ENCODE results near the gene GH2. TPM values are rescaled to one million over a fixed set of nuclear protein-coding genes. Genes with fewer than 3 reads are reported as not detected.

GH2 gene
- total RNA-seq, 1 donor from 2014 or later, result not detected

- H3K27ac Mint-ChIP-seq (ENCODE audit: unreplicated experiment), result no peak overlapping the region
- DNase-seq (ENCODE audit: extremely low spot score, unreplicated experiment), result no peak
- no peaks in the 10 kb centered on the region for H3K36me3 Mint-ChIP-seq (ENCODE audit: unreplicated experiment)
- no peak overlapping the region for H3K4me3 Mint-ChIP-seq (ENCODE audit: unreplicated experiment)
- TF ChIP-seq CTCF (IDR thresholded peaks at IDR 0.05), result no peak
- H3K9me3 Mint-ChIP-seq (ENCODE audit: unreplicated experiment), result no peaks in the 10 kb centered on the region
- no peaks in the 10 kb centered on the region for H3K4me1 Mint-ChIP-seq (ENCODE audit: unreplicated experiment)
- peaks cover 53% of the 10 kb centered on the region for H3K27me3 Mint-ChIP-seq (ENCODE audit: unreplicated experiment)
These were observed 26.6 kb downstream of the GH2 start for GRCh38 chr17:63855185-63855584.

- H3K27me3 Mint-ChIP-seq (ENCODE audit: unreplicated experiment), result peaks cover 48% of the 10 kb centered on the region
- no peaks in the 10 kb centered on the region for H3K36me3 Mint-ChIP-seq (ENCODE audit: unreplicated experiment)
- H3K4me3 Mint-ChIP-seq (ENCODE audit: unreplicated experiment), result no peak overlapping the region
- no peaks in the 10 kb centered on the region for H3K4me1 Mint-ChIP-seq (ENCODE audit: unreplicated experiment)
- no peak overlapping the region for H3K27ac Mint-ChIP-seq (ENCODE audit: unreplicated experiment)
- no peak for DNase-seq (ENCODE audit: extremely low spot score, unreplicated experiment)
- no peaks in the 10 kb centered on the region for H3K9me3 Mint-ChIP-seq (ENCODE audit: unreplicated experiment)
- no peak for TF ChIP-seq CTCF (IDR thresholded peaks at IDR 0.05)
These were observed 27.0 kb downstream of the GH2 start for GRCh38 chr17:63854709-63855108.

GRCh38 chr17:63853260-63853659 lies 28.5 kb downstream of the GH2 start:
- no peak for DNase-seq (ENCODE audit: extremely low spot score, unreplicated experiment)
- Mint-ChIP-seq H3K4me1 (ENCODE audit: unreplicated experiment) (peaks cover 4% of the 10 kb centered on the region), H3K9me3 (ENCODE audit: unreplicated experiment) (no peaks in the 10 kb centered on the region), H3K4me3 (ENCODE audit: unreplicated experiment) (no peak overlapping the region), H3K27me3 (ENCODE audit: unreplicated experiment) (peaks cover 36% of the 10 kb centered on the region), H3K27ac (ENCODE audit: unreplicated experiment) (no peak overlapping the region), H3K36me3 (ENCODE audit: unreplicated experiment) (no peaks in the 10 kb centered on the region)
- TF ChIP-seq CTCF (IDR thresholded peaks at IDR 0.05), result no peak

GRCh38 chr17:63850401-63850800 lies 31.3 kb downstream of the GH2 start:
- H3K27me3 Mint-ChIP-seq (ENCODE audit: unreplicated experiment), result peaks cover 30% of the 10 kb centered on the region
- TF ChIP-seq CTCF (IDR thresholded peaks at IDR 0.05), result no peak
- peaks cover 6% of the 10 kb centered on the region for H3K4me1 Mint-ChIP-seq (ENCODE audit: unreplicated experiment)
- H3K36me3 Mint-ChIP-seq (ENCODE audit: unreplicated experiment), result no peaks in the 10 kb centered on the region
- DNase-seq (ENCODE audit: extremely low spot score, unreplicated experiment), result no peak
- no peak overlapping the region for H3K27ac Mint-ChIP-seq (ENCODE audit: unreplicated experiment)
- H3K4me3 Mint-ChIP-seq (ENCODE audit: unreplicated experiment), result no peak overlapping the region
- no peaks in the 10 kb centered on the region for H3K9me3 Mint-ChIP-seq (ENCODE audit: unreplicated experiment)

GRCh38 chr17:63848834-63849689 lies 32.7 kb downstream of the GH2 start:
- Mint-ChIP-seq H3K27me3 (ENCODE audit: unreplicated experiment) (peaks cover 17% of the 10 kb centered on the region), H3K4me3 (ENCODE audit: unreplicated experiment) (peak overlapping the region; percentile 74), H3K4me1 (ENCODE audit: unreplicated experiment) (peaks cover 9% of the 10 kb centered on the region), H3K9me3 (ENCODE audit: unreplicated experiment) (no peaks in the 10 kb centered on the region), H3K27ac (ENCODE audit: unreplicated experiment) (peak overlapping the region; percentile 71), H3K36me3 (ENCODE audit: unreplicated experiment) (no peaks in the 10 kb centered on the region)
- TF ChIP-seq CTCF (IDR thresholded peaks at IDR 0.05), result peak; percentile 55
- DNase-seq (ENCODE audit: extremely low spot score, unreplicated experiment), result peak; percentile 93
